HUDEP-2 (cell line): ENCODE measurements around the gene CPT2.

Source experiments
- DNase-seq, 76 experiments: peaks; one replicate each; lab custom pipeline; 2025; ENCODE audit not compliant: unreplicated experiment in 76 of 76; lab: John Stamatoyannopoulos, UW

Gene CPT2

DNA sequence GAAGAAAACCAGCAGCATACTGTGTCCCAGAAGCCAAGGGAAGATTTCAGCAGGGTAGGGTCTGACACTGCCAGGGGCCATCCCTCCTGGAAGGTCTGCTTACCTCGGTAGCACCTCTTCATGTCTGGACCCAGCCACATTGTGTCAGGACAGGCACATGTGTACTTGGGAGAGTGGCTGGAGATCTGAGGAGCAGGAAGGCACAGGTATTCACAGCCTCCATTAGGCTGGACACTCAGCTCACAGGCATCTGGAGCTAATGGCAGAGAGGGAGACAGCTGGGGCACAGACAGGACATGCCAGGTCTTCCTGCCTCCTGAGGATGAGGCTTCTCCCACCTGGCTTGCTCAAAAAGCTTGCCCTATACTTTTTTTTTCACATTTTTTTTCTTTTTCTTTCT is 61.6 kb downstream of the CPT2 start:
- DNase-seq: no peak

DNA sequence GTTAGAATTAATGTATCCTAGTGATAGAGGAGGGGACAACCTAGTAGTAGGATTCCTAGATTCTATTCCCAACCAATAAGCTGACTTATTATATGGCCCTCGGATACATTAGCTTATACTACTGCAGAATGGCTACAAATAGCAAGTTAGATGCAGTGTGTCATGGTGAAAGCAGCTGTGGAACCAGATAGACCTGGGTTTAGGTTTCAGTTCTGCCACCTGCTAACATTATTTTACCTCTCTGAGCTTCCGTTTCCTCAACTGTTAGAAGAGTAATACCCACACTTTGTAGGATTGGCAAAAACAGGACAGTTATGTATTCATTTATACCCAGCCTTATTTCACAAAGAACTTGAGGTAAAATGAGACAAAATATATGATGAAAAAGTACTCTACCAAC is 63.3 kb downstream of the CPT2 start:
- DNase-seq: no peak

DNA sequence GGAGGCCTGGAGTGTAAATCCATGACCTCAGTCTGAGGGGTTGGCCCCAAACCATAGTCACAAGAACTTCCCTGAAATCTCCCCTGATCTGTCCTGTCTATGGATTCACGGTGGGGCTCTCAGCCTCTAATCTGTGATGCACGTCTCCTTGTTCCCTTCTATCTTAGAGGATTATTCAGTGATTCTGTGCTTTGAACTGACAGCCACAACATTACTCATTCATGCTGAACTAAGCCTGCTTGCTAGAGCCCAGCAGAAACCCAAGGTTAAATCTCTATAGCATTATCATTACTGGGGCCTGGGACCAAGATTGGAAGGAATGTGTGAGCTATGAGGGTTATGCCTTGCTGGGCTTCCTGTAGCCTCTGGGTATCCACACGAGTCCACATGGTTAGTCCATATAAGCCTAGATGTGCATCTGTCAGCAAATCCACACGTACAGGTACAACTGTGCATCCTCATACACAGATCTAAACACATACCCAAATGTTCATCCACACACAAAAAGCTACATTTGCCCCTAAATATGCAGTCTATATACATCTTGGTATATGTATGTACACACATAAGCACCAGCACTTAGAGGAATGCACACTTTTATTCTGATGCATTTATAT is 64.1 kb downstream of the CPT2 start:
- DNase-seq: no peak

DNA sequence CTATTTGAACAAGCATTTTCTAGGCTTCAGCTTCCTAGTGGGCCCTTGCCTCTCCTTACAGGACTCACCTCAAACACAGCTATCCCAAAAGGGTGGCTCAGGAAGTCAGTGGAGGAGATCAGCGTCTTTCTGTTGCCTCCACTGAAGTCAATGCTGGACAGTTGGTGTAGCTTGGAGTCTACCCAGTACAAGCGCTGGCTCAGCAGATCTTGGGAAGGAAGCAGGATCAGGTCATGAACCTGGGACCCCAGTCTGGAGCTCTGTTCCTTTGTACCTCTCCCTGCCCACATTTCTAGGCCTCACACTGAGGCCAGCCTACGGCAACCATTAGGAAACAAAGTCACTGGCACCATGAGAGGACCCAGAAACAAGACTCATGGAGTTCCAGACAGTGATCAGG is 65.4 kb downstream of the CPT2 start:
- DNase-seq: no peak
